PC-9 (cell line): Measurements from ENCODE around the gene TP53BP2.

Experiments
- EZH2 ChIP-seq: fragments of 200-600 bp; sonication (generic); IDR thresholded peaks from 2 replicates; pipeline ENCODE4 v1.8.0; 2017; ENCODE audit warnings: antibody characterized with exemption, low read depth
- TF ChIP-seq, protein P1 (sequence below): fragments of 200-600 bp; sonication (generic); conservative IDR thresholded peaks from 2 replicates; pipeline ENCODE4 v1.6.1; 2017; ENCODE audit warnings: mixed run types, antibody characterized with exemption, mild to moderate bottlenecking, moderate library complexity

DNA sequence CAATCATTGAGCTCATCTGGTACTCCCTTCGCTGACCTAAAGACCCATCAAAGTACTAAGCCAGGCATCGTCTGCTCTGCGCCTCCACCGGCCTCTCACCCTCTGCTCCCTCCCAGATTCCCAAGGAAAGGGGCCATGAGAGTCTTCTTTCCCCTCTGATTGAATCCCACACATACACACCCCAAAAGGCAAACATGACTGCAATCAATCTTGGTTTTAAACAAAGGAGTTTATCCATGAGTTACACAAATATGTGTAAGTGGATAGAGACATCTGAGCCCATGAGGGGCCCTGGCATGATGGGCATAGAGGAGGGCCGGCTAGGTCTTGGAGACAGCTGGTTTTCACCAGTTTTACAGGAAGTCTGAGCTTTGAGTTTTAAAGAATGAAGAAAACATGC is 82.5 kb downstream of the TP53BP2 start:
- TF ChIP-seq, protein P1, sequence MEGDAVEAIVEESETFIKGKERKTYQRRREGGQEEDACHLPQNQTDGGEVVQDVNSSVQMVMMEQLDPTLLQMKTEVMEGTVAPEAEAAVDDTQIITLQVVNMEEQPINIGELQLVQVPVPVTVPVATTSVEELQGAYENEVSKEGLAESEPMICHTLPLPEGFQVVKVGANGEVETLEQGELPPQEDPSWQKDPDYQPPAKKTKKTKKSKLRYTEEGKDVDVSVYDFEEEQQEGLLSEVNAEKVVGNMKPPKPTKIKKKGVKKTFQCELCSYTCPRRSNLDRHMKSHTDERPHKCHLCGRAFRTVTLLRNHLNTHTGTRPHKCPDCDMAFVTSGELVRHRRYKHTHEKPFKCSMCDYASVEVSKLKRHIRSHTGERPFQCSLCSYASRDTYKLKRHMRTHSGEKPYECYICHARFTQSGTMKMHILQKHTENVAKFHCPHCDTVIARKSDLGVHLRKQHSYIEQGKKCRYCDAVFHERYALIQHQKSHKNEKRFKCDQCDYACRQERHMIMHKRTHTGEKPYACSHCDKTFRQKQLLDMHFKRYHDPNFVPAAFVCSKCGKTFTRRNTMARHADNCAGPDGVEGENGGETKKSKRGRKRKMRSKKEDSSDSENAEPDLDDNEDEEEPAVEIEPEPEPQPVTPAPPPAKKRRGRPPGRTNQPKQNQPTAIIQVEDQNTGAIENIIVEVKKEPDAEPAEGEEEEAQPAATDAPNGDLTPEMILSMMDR: no peak
- no peak for TF ChIP-seq EZH2
